Measurements from ENCODE around the gene NANOS3. TPM values are rescaled to one million over a fixed set of nuclear protein-coding genes. Genes with fewer than 3 reads are reported as not detected.

The NANOS3 gene
- total and polyA plus RNA-seq, 9 of the 15 experiments (the other 6 are each of a cell fraction or from before 2014, with no cell fraction given) = not detected

DNA sequence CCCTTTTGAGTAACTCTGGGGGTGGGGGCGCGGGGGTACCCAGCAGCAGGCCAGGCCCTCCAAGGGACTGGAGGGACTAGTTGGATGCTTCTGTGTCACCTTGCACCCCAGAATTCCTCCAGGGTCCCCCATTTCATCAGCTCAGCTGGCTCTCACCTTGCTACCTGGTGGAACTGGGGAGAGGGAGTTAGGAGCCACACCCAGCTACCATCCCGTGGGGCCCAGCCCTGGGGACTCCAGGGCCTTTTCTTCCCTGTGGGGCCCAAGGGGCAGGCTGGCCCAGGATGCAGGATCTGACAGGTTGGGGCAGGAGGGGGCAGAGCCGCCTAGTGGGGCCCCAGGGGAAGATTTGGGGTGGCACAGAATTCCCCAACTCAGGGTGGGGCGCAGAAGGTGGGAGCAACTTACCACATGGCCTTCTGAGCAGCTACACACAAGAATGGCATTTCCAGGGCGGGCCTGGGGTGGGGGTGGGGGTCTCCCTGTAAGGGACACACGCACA is 32.8 kb upstream of the NANOS3 start:
- in situ Hi-C loops (cut with MboI) = loop anchor here (10.0 kb wide), 1 partner anchor 569 kb away; no protein-coding TSS in a partner anchor
- Histone ChIP-seq H2AFZ (ENCODE audit: low read depth, low read length) (no peak overlapping the region), H3K27me3 (ENCODE audit: control insufficient read depth in 2 of 2, insufficient read depth in 2 of 2, low read length in 2 of 2) (no peaks in the 10 kb centered on the region), H3K9me3 (replicated peaks; ENCODE audit: control insufficient read depth, insufficient read depth, low read depth, low read length) (no peaks in the 10 kb centered on the region), H3K9me1 (ENCODE audit: control insufficient read depth, insufficient read depth, low read length) (no peaks in the 10 kb centered on the region), H3K4me3 (no peak overlapping the region), H3K4me1 (replicated peaks in 1 of 2; ENCODE audit: control insufficient read depth in 2 of 2, insufficient read depth in 2 of 2, low read length in 2 of 2) (peaks cover 46 to 90% of the 10 kb centered on the region in 2 experiments), H3K4me2 (ENCODE audit: insufficient read depth, low read length) (no peak overlapping the region), H3K27ac (ENCODE audit: extremely low read depth, low read depth, low read length) (no peak overlapping the region), H3K36me3 (ENCODE audit: control insufficient read depth, insufficient read depth, low read length) (no peaks in the 10 kb centered on the region), H3K79me2 (ENCODE audit: control insufficient read depth, insufficient read depth, low read length) (peaks cover 38% of the 10 kb centered on the region), H4K20me1 (replicated peaks; ENCODE audit: control insufficient read depth, insufficient read depth, low read length) (0 out of 2 replicates have a peak, but pooled peaks cover 3% of the 10 kb centered on the region), H3K9ac (ENCODE audit: insufficient read depth in 1 of 2, low read depth in 2 of 2, low read length in 2 of 2) (peak overlapping the region in 1 of 2 experiments; percentile 98; a peak in 2 of 4 replicates)
- WGBS (ENCODE audit: insufficient coverage, low coverage, missing lambda C conversion rate) = 56% methylated on average over 4 of the region's 7 CpGs
- no peak for ATAC-seq
- ChIA-PET POLR2A (no interaction called here), CTCF (ENCODE audit: low intra/inter-chr PET ratio) (no interaction called here)
- no peak for TF ChIP-seq MIER1 (IDR thresholded peaks at IDR 0.05; ENCODE audit: low read depth)
- peak; percentile 36; the same call in 1 of the 2 replicates for TF ChIP-seq ZBTB7A (IDR thresholded peaks at IDR 0.05; ENCODE audit: borderline replicate concordance, control insufficient read depth, low read depth, low read length)
- no peak for DNase-seq (ENCODE audit: extremely low read depth in 1 of 4, low spot score in 3 of 4)
- FAIRE-seq = no peak
- intact Hi-C loops (cut with micrococcal nuclease) = no loop called here
- no TSS peak for BruUV-seq (replicated peaks)

DNA sequence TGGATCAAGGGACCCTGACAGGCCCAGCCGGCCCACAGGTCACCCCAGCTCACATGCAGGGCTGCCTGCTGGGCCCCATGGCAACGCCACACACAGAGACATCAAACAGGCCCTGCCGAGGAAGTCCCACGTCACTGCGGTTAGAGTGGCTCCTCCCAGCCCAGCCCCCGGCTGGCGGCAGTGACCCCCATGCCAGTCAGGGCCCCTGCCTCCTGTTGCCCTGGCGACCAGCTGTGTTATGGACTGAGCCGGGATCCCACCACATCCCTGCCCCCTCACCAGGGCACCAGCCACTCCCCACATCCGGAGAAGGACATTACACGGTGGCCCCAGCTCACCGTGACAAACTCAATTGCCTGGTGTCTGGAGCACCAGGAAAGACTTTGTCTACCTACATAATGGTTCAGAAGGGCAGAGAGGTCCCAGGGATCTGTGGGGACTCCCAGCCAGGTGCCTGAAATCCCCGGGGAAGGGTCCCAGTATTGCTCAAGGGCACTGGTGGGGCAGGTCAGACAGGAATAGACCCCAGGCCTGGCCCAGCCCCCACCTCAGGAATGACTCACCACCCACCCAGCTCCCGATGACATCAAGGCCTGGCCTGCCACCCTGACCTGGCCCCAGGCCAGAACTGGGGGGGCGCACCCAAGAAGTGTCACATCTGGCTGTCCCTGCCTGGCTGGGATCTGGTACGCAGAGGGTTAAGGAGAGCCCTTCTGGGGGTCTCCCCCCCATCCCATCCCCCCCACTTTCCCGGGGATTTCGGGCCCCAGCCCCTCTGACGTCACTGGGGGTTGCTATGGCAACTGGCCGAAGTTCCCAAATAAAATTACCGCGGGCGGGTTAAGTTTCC is 30.2 kb upstream of the NANOS3 start:
- Histone ChIP-seq H4K20me1 (replicated peaks; ENCODE audit: control insufficient read depth, insufficient read depth, low read length) (no peaks in the 10 kb centered on the region), H3K79me2 (ENCODE audit: control insufficient read depth, insufficient read depth, low read length) (peaks cover 12% of the 10 kb centered on the region), H3K4me1 (replicated peaks in 1 of 2; ENCODE audit: control insufficient read depth in 2 of 2, insufficient read depth in 2 of 2, low read length in 2 of 2) (peaks cover 50 to 89% of the 10 kb centered on the region in 2 experiments), H3K4me3 (peak overlapping the region; percentile 49), H3K9me1 (ENCODE audit: control insufficient read depth, insufficient read depth, low read length) (no peaks in the 10 kb centered on the region), H3K27me3 (ENCODE audit: control insufficient read depth in 2 of 2, insufficient read depth in 2 of 2, low read length in 2 of 2) (no peaks in the 10 kb centered on the region), H3K36me3 (ENCODE audit: control insufficient read depth, insufficient read depth, low read length) (no peaks in the 10 kb centered on the region), H3K9me3 (replicated peaks; ENCODE audit: control insufficient read depth, insufficient read depth, low read depth, low read length) (no peaks in the 10 kb centered on the region), H3K27ac (ENCODE audit: extremely low read depth, low read depth, low read length) (peak overlapping the region; percentile 98), H3K4me2 (ENCODE audit: insufficient read depth, low read length) (peak overlapping the region; percentile 79), H2AFZ (ENCODE audit: low read depth, low read length) (peak overlapping the region; percentile 88), H3K9ac (ENCODE audit: insufficient read depth in 1 of 2, low read depth in 2 of 2, low read length in 2 of 2) (peak overlapping the region; percentile 90 to 98)
- no TSS peak for BruUV-seq (replicated peaks)
- CTCF ChIA-PET (ENCODE audit: low intra/inter-chr PET ratio) = no interaction called here
- intact Hi-C loops (cut with micrococcal nuclease) = no loop called here
- in situ Hi-C loops (cut with MboI) = loop anchor here (10.0 kb wide), 1 partner anchor 572 kb away; no protein-coding TSS in a partner anchor
- WGBS (ENCODE audit: insufficient coverage, low coverage, missing lambda C conversion rate) = 1% methylated on average over 18 of the region's 23 CpGs
- DNase-seq (ENCODE audit: extremely low read depth in 1 of 4, low spot score in 3 of 4) (peak; percentile 74 to 92 (median 84)), ATAC-seq (peak; percentile 41), FAIRE-seq (peak; percentile 79)
- POLR2A ChIA-PET = interaction anchor here (0.5 to 2.4 kb wide), 12 partner anchors 7 to 389 kb away, joined by 3 to 9 read pairs (median 4); partner anchors contain the start of gene C19orf53
- 0 out of 2 replicates have a peak, but pooled peaks have one; percentile 14 for TF ChIP-seq E2F5 (CRISPR knock-in tag; IDR thresholded peaks at IDR 0.05)
- peak; percentile 87 for TF ChIP-seq SMAD1 (IDR thresholded peaks at IDR 0.05; ENCODE audit: low read depth, low read length, partially characterized antibody)
- no peak for TF ChIP-seq SAFB2 (IDR thresholded peaks at IDR 0.05; ENCODE audit: borderline replicate concordance, low read depth, low read length, severe bottlenecking)
- no peak for TF ChIP-seq PURB (CRISPR knock-in tag; IDR thresholded peaks at IDR 0.05; ENCODE audit: low read depth)
- TF ChIP-seq MAX (CRISPR knock-in tag; IDR thresholded peaks at IDR 0.05) = no peak
- TF ChIP-seq ZNF584 (CRISPR knock-in tag; IDR thresholded peaks at IDR 0.05; ENCODE audit: low read depth) = peak; percentile 89
- no peak for TF ChIP-seq RBM17 (IDR thresholded peaks at IDR 0.05; ENCODE audit: borderline replicate concordance, low read depth, low read length)
- no peak for TF ChIP-seq PTTG1 (tag; IDR thresholded peaks at IDR 0.05; ENCODE audit: low read depth)
- TF ChIP-seq GATAD2A (IDR thresholded peaks at IDR 0.05) = peak; percentile 74
- TF ChIP-seq ZNF507 (tag; conservative IDR thresholded peaks at IDR 0.05) = no peak
- no peak for TF ChIP-seq SNRNP70 (optimal IDR thresholded peaks at IDR 0.05; ENCODE audit: low read depth, low read length)
